Measurements from ENCODE around the gene CNTFR.
"Not testable (repeated sequence)": the region's sequence is repeated elsewhere in the genome, so short reads cannot be mapped to it uniquely, and the experiment has no call there.

The CNTFR gene, protein sequence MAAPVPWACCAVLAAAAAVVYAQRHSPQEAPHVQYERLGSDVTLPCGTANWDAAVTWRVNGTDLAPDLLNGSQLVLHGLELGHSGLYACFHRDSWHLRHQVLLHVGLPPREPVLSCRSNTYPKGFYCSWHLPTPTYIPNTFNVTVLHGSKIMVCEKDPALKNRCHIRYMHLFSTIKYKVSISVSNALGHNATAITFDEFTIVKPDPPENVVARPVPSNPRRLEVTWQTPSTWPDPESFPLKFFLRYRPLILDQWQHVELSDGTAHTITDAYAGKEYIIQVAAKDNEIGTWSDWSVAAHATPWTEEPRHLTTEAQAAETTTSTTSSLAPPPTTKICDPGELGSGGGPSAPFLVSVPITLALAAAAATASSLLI

DNA sequence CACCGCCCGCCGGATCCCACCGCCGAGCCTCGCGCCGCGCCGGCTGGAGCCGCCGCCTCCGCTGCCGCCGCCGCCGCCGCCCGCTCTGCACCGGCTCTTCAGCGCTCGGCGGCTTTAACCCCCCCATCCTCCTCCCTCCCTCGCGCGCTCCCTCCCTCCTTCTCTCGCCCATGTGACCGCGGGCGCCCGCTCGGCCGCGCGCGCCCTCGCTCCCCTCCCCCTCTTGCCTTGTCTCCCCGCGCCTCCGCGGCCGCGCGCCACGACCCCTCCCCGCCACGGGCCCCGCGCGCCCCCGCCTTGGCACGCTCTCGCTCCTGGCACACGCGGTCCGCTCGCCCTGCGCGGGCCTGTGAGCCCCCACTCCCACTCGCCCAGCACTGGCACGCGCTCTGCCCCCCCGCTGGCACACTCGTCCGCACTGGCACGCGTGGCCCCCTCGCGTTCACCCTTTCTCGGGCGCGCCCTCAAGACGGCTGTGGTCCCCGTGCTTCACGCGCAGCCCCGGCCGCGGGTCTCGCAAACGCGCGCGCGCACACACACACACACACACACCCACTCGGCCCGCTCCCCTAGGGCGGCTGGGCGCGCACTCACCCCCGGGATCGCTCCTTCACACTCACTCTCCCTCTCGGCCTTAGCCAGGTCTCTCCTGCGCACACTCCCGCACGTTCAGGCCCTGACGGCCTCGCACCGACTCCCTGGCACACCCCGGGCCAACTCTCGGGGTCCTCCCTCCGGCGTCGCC is at the start of gene CNTFR:
Gene CNTFR, minus strand, starts transcription at position 89 of the 745 bp plus-strand sequence. CDS start 20,743 bp downstream, outside the sequence.
- no peak for DNase-seq

DNA sequence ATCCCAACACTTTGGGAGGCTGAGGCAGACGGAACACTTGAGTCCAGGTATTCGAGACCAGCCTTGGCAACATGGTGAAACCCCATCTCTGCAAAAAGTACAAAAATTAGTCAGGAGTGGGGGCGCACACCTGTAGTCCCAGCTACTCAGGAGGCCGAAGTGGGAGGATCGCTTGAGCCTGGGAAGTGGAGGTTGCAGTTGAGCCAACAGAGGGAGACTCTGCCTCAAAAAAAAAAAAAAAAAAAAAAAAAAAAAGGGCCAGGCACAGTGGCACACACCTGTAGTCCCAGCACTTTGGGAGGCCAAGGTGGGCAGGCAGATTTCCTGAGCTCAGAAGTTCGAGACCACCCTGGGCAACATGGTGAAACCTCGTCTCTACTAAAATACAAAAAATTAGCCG is 49.8 kb upstream of the CNTFR start:
- DNase-seq, result not testable (repeated sequence)

DNA sequence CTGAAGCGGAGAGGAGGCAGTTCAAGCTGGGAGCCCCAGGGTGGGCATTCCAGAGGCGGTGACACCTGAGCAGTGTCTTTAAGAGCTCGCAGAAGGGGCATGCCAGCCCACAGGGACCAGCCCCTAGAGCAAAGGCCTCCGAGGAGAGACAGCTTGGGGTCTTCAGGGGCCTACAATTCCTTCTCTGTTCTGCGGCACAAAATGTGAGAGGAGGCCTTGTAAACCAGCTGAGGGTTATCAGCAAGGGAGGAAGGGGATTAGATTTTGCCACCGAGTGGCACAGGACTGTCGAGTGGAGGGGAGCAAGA is 48.6 kb upstream of the CNTFR start:
- no peak for DNase-seq

DNA sequence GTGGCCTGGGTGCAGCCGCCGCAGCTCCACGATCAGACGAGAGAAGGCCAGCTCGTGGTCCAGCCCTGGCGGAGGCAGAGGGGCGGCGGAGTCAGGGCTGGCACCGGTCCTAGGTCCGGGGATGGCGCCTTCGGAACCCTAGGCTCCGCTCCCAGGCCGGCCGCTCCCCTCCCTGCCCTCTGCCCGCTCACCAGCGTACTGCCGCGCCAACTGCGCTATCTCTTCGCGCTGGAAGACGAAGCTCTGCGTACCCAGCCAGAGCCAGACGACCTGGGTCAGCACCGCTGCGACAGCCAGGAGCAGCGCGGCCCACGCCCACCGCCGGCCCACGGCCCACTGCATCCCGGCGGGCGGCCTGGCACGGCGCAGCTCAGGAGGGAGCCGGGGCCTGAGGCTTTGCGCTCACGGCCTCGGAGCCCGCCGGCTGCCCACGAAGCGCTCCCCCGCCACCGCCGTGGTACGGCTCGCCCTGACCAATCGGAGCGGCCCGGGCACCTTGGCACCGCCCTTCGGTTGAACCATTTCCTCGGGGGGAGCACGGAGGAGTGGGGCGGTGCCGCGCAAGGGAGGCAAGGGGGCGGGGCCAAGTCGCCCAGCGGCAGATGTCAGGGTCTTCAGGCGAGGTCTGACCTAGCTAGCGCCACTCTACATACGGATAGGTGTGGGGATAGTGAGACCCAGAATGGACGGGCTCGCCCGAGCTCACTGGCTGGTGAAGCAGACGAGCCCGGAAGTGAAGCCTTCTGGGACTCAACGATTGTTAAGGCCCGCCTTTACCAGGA is 48.0 kb upstream of the CNTFR start, which contains the start of gene SIGMAR1:
Gene SIGMAR1, minus strand, starts transcription at position 432 of the 782 bp plus-strand sequence. Its CDS starts 90 bp downstream, at position 342.
- DNase-seq, result peak; percentile 96

DNA sequence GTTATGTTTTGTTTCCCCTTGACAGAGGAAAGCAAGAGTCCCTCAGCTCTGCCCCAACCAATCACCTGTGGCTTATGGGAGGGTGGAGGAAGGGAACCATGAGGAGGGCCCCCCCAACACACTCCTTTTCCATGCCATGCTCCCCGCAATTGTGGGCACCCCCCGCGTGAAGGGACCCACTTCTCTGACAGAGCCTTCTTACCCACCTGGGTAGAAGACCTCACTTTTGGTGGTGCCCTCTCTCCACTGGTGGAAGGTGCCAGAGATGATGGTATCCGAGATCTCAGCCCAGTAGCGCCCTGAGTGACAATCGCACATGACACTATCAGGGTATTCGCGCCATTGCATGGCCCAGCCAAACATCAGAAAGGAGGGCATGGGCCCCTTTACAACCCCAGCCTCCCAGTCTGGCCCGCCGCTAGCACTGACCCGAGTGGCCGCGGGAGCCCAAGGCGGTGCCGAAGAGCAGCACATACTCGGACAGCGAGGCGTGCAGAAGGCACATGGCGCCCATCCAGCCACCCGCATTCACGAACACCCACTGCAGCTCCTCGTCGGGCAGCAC is 47.3 kb upstream of the CNTFR start:
- no peak for DNase-seq

DNA sequence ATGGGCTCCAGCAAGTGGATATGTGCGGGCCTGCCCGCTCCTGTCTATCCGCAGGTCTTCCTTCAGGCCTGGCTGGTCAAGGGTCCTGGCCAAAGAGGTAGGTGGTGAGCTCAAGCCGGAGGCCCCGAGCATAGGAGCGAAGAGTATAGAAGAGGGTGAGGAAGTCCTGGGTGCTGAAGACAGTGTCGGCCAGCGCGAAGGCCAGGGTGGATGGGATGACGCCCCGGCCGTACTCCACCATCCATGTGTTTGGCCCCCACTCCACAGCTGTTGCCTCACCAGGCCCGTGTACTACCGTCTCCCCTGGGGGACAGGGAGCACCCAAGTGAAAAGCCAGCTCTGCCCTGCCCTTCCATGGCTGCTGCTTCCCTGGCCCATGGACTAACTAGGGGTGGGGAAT is 46.0 kb upstream of the CNTFR start:
- no peak for DNase-seq

DNA sequence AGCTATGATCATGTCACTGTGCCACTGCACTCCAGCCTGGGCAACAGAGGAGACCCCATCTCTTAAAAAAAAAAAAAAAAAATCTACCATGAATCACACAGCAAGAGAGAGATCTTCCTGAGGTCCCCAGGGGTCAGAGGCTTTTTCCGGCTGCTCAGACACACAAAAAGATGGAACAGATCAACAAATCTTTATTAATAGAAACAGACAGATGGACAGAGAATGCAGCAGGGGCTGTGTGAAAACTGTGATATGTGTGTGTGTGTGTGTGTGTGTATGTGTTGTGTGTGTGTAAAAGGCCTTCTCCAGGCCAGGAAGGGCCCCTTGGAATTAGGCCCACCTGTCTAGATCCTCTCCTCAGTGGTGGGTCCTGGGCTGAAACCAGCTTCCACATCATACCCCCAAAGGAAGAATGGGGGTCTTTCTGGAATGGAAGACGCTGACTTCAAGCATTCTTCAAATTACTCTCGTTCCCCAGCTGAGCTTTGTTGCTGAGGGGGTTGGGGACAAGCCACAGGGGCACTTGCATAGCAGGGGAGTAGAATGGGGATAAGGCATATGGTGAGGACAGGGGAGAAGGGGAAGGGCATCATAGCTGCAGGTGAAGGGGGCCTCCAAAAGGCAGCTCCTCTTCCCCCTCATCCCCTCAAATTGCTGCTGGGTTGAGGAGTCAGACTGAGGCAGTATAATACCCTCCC is 45.2 kb upstream of the CNTFR start:
- no peak for DNase-seq

DNA sequence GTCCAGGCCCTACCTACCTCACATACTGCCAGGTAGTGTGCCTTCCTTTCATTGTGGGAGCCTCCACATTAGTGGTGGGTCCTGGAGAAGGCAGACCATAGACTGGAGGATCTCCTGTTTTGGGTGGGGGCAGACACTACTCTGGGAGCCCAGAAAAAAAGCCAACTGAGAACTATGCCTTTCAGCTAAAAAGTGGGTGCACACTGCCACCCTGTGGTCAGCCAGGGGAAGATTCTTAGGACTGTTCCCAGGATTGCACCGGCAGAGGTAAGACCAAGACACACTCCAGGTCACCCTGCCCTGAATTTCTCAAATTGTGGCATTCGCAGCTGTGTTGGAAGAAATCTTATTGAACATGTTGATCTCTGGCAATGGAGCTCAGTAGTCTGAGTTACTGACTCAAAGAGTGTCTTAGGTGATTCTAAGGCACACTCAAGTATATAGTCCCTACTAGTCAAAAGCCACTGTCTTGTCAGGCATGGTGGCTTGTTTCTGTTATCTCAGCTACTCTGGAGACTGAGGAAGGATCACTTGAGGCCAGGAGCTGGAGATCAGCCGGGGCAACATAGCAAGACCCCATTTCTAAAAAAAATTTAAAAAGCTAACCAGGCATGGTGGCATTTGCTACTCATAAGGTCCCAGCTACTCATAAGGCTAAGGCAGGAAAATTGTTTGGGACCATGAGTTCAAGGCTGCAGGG is 44.5 kb upstream of the CNTFR start:
- DNase-seq, result peak; percentile 83

DNA sequence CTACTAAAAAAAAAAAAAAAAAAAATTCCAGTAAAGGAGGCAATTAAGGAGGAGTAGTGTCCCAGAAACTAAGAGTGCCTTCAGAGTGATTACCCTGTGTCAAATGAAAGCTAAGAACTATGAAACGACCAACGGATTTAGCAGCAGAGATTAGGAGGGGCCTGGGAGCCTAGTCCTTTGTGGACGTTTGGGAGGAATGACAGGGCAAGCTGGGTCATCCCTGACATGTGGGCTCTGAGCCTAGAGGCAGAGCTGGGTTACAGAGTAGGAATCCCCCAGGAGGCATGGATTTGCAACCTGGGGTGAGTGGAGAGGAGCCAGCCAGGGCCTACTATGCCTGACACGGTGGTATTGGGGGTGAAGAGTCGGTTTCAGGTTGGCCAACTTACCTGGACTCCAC is 43.6 kb upstream of the CNTFR start:
- DNase-seq, result no peak

DNA sequence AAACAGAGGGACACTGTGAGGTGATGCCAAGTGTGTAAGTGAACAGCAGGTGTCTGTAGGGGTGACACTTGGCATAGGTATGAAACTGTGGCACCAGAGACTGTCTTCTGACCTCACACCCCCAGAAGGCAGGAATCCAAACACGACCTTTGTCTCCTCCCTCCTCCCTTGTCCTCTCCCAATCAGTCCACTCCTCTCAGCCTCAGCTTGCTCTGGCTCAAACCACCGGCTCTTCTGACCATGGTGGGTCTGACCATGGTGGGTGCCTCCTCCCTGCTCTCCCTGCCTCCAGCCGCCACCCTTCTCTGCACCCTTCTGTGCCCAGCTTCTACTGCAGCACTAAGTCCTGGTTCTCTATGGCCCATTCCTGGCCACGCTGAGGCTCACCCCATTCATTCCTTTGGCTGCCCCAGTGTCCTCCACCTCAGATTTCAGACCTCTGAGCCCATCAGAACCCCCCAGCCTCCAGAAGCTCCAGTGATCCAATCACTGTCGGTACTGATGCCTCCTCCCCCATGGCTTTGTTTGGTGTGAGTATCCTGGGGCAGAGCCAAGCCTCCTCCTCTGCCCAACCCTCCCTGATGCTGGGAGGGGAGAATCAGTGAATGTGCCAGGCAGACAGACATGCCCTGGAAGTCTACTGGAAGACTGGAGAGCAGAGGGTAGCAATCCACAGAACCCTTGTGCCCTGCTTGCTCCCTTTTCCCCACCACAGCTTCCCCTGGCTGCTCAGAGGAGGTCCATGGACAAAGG is 41.1 kb upstream of the CNTFR start:
- DNase-seq, result no peak

DNA sequence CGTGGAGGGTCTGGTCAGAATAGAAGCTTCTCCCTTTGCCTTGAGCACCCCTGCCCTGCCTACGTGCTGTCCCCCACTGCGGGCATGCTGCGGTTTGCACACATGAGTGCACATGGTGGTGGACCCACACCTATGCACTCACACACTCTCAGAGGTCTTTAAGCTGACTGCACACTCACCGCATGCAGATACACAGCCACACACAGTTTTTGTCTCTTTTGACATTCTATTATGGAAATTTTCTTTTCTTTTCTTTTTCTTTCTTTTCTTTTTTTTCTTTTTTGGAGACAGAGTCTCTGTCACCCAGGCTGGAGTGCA is 39.9 kb upstream of the CNTFR start:
- no peak for DNase-seq

DNA sequence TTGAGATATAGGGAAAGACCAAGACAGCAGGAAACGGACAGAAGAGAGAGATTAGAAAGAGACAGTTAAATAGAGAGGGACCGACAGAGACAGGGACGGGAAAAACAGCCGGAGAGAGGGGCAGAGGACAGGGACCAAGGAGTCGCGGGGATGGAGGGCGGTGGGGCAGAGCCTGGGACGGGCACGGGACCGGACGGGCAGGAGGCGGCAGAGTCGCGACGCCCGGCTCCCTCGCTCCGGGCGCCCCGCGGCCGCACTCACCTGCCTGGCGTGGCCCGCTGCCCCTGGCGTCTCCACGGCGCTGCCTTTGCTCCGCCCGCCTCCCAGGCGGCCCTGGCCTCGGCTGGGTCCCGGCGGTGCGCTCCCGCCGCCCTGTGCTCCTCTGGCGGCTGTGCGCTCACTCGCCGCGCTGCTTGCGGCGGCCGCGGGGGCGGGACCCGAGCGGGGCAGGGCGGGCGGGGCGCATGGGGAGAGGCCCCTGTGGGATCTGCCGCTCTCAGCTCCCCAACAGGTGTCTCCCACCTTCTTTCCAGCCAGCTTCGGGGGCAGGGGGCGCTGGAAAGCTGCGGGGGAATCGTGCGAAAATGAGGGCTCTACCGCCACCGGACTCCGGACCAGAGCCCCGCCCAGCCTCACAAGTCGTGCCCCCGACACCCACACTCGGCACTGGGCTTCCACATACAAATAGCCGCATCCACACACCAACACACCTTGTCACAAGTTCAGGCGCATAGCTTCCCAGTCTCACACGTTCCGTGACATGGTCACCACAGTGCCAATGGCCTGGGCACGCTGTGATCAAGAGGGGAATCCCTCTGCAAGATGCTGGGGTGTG is 39.3 kb upstream of the CNTFR start, which contains the start of gene ARID3C:
Gene ARID3C, minus strand, starts transcription at position 411 of the 835 bp plus-strand sequence. CDS start 1,052 bp downstream, outside the sequence.
- peak; percentile 53 for DNase-seq

DNA sequence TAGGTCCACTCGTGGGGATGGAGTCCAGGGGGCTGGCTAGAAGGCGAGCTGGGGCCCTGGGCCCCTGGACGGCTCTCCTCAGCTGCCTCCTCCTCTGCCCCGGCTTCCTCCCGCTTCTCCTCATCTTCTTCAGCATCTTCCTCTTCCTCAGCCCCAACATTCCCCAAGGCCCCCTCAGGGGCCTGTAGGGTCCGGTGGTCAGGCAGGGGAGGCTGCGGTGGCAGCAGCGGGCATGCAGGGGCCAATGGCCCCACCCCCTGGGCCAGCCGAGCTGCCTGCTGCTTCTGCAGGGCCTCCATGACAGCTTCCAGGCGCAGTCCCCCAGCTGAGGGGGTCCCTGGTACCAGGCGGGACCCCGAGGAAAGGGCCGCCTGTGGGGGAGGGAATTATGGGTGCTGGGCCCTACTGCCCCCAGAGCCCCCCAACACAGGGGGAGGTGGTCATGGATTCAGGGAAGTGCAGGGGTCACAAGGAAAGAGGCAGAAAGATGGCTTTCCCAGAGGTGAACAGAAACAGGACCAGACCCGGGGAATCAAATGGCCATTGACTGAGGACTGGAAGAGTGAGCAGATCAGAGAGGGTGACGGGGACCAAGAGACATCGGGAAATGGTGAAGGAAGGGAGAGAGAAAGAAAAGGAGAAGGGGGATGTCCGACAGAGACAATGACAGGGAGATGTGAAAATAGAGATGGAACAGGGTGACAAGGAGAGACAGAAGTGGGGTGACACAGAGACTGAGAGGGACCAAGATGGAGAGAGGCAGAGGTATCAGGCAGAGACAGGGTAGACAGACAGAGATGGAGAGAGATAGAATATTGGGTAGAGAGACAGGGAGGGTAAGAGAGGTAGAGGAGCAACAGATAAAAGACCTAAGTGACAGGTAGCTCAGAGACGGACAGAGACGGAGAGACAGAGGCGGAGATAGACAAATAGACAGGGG is 38.5 kb upstream of the CNTFR start:
- no peak for DNase-seq

DNA sequence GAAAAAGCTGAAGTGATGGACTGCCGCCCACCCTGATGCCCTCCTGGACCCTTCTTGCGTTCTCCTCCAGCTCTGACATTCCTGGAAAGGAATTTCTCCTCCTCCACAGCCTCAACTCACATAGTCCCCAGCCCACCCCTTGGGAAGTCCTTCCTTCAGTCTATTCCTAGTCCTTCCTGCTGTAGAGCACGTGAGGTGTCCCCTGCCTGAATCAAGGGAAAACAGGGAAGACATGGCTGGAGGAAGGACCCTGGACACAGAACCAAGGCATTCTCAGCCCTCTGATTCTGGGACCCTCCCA is 35.6 kb upstream of the CNTFR start:
- no peak for DNase-seq

DNA sequence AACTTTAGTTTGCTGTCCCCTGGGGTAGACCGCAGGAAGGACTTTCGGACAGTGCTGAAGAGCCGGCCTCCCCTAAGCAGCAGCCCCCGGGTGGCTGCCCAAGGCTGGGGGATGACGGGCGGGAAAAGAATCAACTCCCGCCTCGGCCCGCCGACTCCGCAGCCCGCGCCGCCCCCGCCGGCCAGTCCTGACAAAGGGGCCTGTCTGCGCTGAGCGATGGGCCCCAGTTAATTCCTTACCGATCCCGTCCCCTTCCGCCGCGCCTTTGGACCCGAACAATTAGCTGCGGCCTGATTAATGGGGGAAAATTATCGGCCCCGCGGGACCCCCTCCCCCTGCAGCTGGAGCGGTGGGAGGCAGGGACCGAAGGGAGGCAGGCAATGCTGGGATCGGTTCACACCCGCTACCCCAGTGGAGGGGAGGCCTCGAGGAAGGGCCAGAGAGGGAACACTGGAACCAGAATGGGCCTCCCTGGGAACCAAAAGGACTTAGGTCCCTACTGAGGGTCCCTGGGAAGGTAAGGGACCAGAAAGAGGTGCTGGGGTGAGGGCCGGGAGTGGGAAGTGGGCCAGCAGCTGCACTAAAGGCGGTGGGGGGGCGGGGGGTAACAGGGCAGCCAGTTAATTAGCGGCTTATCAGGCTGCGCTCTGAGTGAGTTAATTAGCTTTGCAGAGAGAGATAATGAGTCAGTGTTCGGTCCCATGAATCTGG is 35.1 kb upstream of the CNTFR start:
- no peak for DNase-seq

DNA sequence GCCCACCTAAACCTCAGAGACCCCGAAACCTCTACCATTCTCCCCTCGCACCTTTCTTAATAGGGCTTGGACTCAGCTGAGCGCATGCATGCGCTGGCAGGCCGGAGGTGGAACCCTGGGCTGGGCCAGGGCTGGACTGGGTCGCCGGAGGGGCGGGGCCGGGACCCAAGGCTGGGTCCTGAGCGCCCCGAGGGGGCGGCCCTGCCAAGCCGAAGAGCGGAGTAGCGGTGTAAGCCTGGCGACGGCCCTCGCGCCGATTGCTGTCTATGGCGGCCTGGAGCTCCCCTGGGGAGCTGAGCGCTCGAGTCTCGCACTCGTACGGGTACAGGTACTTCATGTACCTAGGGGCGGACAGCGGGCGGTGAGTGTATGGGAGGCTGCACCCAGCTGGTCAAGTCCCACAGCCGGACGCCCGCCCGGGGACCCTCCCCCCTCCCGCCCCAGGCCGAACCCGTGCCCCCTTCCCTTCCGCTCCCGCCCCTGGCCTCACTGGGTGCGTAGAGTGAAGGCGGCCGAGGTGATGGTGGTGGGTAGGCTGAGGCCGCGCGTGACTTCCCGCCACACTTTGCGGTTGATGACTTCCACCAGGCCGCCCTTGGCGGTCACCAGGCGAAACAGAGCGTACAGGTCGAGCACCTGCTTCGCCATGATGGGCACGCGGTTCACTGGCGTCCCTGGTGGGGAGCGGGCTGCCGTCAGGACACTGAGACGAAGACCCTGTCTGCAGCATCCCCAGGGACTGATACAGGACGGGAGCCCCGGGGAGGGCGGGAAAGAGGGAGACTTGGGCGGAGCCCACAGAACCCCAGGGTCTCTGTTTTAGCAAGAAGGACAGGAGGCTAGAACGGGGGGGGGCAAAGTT is 34.1 kb upstream of the CNTFR start:
- peak; percentile 13 for DNase-seq

All from CD4-positive, alpha-beta T cell treated with Interleukin-12 subunit alpha and Interleukin-12 subunit beta, for 1 hour (primary cell).